ENCODE measurements around the gene COL18A1. TPM values are rescaled to one million over a fixed set of nuclear protein-coding genes. Genes with fewer than 3 reads are reported as not detected.

COL18A1 gene
- polyA plus RNA-seq, 1 of the 3 experiments (the other 2 are of a cell fraction): 118 TPM

- DNase-seq: no peak
- peak overlapping the region in 1 of 2 experiments; percentile 5; a peak in 1 of 4 replicates for H3K27ac ChIP-seq (ENCODE audit: low read depth in 2 of 2, low read length in 1 of 2)
- H2AFZ ChIP-seq (ENCODE audit: low read depth): no peak overlapping the region
- no peak overlapping the region for H3K4me3 ChIP-seq (ENCODE audit: low read depth in 2 of 2, low read length in 1 of 2)
- H3K4me2 ChIP-seq: no peak overlapping the region
- no peaks in the 10 kb centered on the region for H4K20me1 ChIP-seq (ENCODE audit: insufficient read depth)
- H3K27me3 ChIP-seq (ENCODE audit: insufficient read depth): no peaks in the 10 kb centered on the region
- ChIA-PET CTCF (interaction anchor here (1.3 to 1.5 kb wide), 2 partner anchors 13 to 222 kb away, joined by 3 to 5 read pairs; no protein-coding TSS in a partner anchor), POLR2A (no interaction called here)
- TF ChIP-seq RAD21 (IDR thresholded peaks at IDR 0.05; ENCODE audit: low read length) (no peak; the same call in 1 of the 2 replicates), NRF1 (IDR thresholded peaks at IDR 0.05; ENCODE audit: low read depth, low read length) (no peak), MAX (IDR thresholded peaks at IDR 0.05; ENCODE audit: low read depth) (no peak), FOXJ3 (CRISPR knock-in tag; IDR thresholded peaks at IDR 0.05) (no peak), TAF1 (IDR thresholded peaks at IDR 0.05; ENCODE audit: borderline replicate concordance, low read depth, low read length) (no peak), GABPA (IDR thresholded peaks at IDR 0.05; ENCODE audit: low read depth) (no peak), USF1 (IDR thresholded peaks at IDR 0.05; ENCODE audit: borderline replicate concordance, low read depth) (no peak), REST (IDR thresholded peaks at IDR 0.05; ENCODE audit: low read depth, low read length) (no peak), FOSL2 (IDR thresholded peaks at IDR 0.05; ENCODE audit: borderline replicate concordance, low read depth) (no peak), POLR2AphosphoS5 (IDR thresholded peaks at IDR 0.05; ENCODE audit: low read depth, low read length) (no peak), SIN3A (IDR thresholded peaks at IDR 0.05; ENCODE audit: borderline replicate concordance, low read depth, low read length) (no peak), JUND (IDR thresholded peaks at IDR 0.05) (no peak), NFIC (IDR thresholded peaks at IDR 0.05; ENCODE audit: borderline replicate concordance) (no peak), USF2 (IDR thresholded peaks at IDR 0.05; ENCODE audit: borderline replicate concordance, low read depth, low read length) (no peak), CTCF (IDR thresholded peaks at IDR 0.05) (no peak), ZBTB33 (IDR thresholded peaks at IDR 0.05; ENCODE audit: borderline replicate concordance, low read depth) (no peak), RXRA (IDR thresholded peaks at IDR 0.05; ENCODE audit: borderline replicate concordance, low read depth) (no peak)
- H3F3A ChIP-seq (replicated peaks; ENCODE audit: insufficient read depth): peaks cover 13% of the 10 kb centered on the region
- no peak overlapping the region for H3K9ac ChIP-seq
- peaks cover 9 to 31% of the 10 kb centered on the region in 2 experiments; a peak in 3 of 4 replicates for H3K4me1 ChIP-seq (ENCODE audit: control insufficient read depth in 1 of 2, insufficient read depth in 2 of 2, low read depth in 1 of 2, low read length in 1 of 2)
- H3K79me2 ChIP-seq (ENCODE audit: insufficient read depth): no peaks in the 10 kb centered on the region
- no peaks in the 10 kb centered on the region for H3K36me3 ChIP-seq (replicated peaks in 1 of 2; ENCODE audit: control insufficient read depth in 1 of 2, insufficient read depth in 2 of 2, low read length in 1 of 2)
- 86% methylated on average over 19 of the region's 26 CpGs for WGBS (ENCODE audit: low lambda C conversion rate)
- H3K9me2 ChIP-seq: no peaks in the 10 kb centered on the region
- no peaks in the 10 kb centered on the region for H3K9me3 ChIP-seq
These were observed 45.3 kb upstream of the COL18A1 start for GRCh38 chr21:45359451-45360217.
